RWPE1 (cell line): ENCODE data around the gene RDH8.
"Not testable (repeated sequence)": the region's sequence is repeated elsewhere in the genome, so short reads cannot be mapped to it uniquely, and the experiment has no call there.

Experiments used
- CTCF ChIA-PET: fragments of 350-600 bp; sonication (Branson Sonifier 250); formaldehyde crosslinking; extraction: SDS; loops from one replicate; lab custom pipeline; 2021; lab: Yijun Ruan, JAX
- POLR2A ChIA-PET: fragments of 400-600 bp; formaldehyde crosslinking; extraction: SDS; loops from one replicate; lab custom pipeline; 2020; ENCODE audit warnings: antibody characterized with exemption; ENCODE audit not compliant: low non-redundant PET; lab: Yijun Ruan, JAX
- DNase-seq: peaks from one replicate; pipeline ENCODE4 v3.0.0; 2012; ENCODE audit warnings: low spot score
- H3K27ac ChIP-seq: fragments of 450-650 bp; 2 replicates; pipeline ENCODE4 v1.5.1; 2017
- TF ChIP-seq, protein P1 (sequence below): fragments of 450-650 bp; conservative IDR thresholded peaks from 2 replicates; pipeline ENCODE4 v1.5.1; 2017; ENCODE audit warnings: low read depth, mild to moderate bottlenecking

RDH8 gene

DNA sequence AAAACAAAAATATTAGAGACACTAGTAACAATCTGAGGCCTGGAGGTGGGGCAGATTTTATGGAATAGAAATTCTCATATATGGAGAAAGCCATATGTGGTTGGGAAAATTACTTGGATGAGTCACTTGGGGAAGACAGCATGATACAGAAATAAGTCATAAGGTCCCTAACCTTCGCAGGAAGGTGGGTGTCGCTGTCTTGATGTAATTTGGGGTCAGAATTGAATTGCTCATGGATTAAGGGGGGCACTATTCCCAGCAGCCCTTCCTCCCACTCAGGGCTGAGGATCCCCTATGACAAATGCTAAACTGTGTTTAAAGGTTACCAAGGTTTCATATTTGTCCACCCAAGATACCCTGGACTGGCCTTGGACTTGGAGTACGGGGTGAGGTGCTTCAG, 5.0 kb downstream of the RDH8 start:
- POLR2A ChIA-PET = no interaction called here
- H3K27ac ChIP-seq = no peak overlapping the region; the same call in 1 of the 2 replicates
- TF ChIP-seq, protein P1, sequence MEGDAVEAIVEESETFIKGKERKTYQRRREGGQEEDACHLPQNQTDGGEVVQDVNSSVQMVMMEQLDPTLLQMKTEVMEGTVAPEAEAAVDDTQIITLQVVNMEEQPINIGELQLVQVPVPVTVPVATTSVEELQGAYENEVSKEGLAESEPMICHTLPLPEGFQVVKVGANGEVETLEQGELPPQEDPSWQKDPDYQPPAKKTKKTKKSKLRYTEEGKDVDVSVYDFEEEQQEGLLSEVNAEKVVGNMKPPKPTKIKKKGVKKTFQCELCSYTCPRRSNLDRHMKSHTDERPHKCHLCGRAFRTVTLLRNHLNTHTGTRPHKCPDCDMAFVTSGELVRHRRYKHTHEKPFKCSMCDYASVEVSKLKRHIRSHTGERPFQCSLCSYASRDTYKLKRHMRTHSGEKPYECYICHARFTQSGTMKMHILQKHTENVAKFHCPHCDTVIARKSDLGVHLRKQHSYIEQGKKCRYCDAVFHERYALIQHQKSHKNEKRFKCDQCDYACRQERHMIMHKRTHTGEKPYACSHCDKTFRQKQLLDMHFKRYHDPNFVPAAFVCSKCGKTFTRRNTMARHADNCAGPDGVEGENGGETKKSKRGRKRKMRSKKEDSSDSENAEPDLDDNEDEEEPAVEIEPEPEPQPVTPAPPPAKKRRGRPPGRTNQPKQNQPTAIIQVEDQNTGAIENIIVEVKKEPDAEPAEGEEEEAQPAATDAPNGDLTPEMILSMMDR = no peak
- peak; percentile 26 for DNase-seq
- CTCF ChIA-PET = interaction anchor here (0.6 kb wide), 1 partner anchor 80 kb away, joined by 3 read pairs; no protein-coding TSS in a partner anchor

DNA sequence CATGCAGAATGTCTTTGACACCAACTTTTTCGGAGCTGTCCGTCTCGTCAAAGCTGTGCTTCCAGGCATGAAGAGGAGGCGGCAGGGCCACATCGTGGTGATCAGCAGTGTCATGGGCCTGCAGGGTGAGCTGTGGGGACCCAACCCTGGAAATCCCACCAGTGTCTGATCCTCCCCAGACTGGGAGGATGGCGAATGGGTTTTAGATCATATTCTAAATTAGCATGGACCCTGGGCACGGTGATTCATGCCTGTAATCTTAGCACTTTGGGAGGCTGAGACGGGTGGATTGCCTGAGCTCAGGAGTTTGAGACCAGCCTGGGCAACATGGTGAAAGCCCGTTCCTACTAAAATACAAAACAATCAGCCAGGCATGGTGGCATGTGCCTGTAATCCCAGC, 5.5 kb downstream of the RDH8 start:
- ChIA-PET POLR2A (no interaction called here), CTCF (interaction anchor here (0.7 kb wide), 1 partner anchor 39 kb away, joined by 3 read pairs; no protein-coding TSS in a partner anchor)
- H3K27ac ChIP-seq = no peak overlapping the region; the same call in 1 of the 2 replicates
- DNase-seq = no peak
- TF ChIP-seq, protein P1 = no peak

DNA sequence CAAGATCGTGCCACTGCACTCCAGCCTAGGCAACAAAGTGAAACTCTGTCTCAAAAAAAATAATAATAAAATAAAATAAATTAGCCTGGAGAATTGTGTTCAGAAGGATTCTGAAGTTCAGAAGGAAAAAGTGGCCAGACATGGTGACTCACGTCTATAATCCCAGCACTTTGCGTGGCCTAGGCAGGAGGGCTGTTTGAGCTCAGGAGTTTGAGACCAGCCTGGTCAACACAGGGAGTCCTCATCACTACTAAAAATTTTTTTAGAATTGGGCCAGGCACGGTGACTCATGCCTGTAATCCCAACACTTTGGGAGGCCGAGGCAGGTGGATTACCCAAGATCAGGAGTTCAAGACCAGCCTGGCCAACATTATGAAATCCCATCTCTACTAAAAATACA, 6.0 kb downstream of the RDH8 start:
- TF ChIP-seq, protein P1 = no peak
- ChIA-PET POLR2A (no interaction called here), CTCF (interaction anchor here (0.7 kb wide), 2 partner anchors 38 to 79 kb away, joined by 3 read pairs; no protein-coding TSS in a partner anchor)
- no peak overlapping the region; the same call in 1 of the 2 replicates for H3K27ac ChIP-seq
- no peak for DNase-seq

DNA sequence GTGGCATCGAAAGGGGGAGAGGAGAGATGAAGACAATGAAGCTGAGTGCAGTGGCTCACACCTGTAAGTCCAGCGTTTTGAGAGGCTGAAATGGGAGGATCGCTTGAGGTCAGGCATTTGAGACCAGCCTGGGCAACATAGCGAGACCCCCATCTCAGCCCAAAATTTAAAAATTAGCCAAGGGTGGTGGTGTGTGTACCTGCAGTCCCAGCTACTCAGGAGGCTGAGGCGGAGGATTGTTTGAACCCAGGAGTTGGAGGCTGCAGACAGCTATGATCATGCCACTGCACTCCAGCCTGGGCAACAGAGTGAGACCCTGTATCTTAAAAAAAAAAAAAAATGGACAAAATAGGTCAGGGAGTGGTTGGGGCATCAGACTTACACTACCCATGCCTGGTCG, 7.6 kb downstream of the RDH8 start:
- TF ChIP-seq, protein P1 = no peak
- POLR2A ChIA-PET = no interaction called here
- CTCF ChIA-PET = interaction anchor here (0.7 kb wide), 1 partner anchor 17 kb away, joined by 3 read pairs; no protein-coding TSS in a partner anchor
- no peak overlapping the region for H3K27ac ChIP-seq
- no peak for DNase-seq

DNA sequence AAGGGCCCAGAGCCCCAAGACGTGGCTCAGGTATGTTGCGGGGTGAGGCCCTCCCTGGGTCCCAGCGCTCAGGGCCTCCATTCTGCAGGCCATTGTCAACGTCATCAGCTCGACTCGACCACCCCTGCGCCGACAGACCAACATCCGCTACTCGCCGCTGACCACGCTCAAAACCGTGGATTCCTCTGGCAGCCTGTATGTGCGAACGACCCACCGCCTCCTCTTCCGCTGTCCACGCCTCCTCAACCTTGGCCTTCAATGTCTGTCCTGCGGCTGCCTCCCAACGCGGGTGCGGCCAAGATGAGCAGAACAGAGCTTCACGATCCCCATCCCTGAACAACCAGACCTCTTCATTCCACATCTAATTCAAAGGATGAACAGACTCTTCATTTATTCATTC, 8.2 kb downstream of the RDH8 start:
- H3K27ac ChIP-seq = no peak overlapping the region
- ChIA-PET POLR2A (no interaction called here), CTCF (interaction anchor here (1.0 kb wide), 1 partner anchor 90 kb away, joined by 4 read pairs; no protein-coding TSS in a partner anchor)
- DNase-seq = no peak
- TF ChIP-seq, protein P1 = no peak

DNA sequence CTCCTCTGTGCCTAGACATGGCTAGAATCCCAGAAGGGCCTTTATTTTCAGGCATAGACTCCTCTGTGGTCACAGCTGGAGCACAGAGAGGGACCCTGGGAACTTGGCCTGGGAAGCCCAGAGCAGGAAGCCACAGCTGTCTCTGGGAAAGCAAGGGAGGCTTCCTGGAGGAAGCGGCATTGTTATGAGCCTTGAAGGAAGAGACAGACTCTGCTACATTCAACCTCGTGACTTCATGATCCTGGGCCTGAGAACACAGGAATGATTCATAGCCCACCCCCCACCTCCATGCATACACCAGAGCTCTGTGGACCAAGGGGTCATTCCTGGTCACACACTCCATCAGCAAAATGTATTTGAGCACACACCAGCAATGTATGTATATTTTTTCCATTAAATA, 8.6 kb downstream of the RDH8 start:
- no peak for DNase-seq
- no peak overlapping the region for H3K27ac ChIP-seq
- POLR2A ChIA-PET = no interaction called here
- CTCF ChIA-PET = interaction anchor here (1.0 kb wide), 1 partner anchor 91 kb away, joined by 4 read pairs; no protein-coding TSS in a partner anchor
- TF ChIP-seq, protein P1 = no peak

DNA sequence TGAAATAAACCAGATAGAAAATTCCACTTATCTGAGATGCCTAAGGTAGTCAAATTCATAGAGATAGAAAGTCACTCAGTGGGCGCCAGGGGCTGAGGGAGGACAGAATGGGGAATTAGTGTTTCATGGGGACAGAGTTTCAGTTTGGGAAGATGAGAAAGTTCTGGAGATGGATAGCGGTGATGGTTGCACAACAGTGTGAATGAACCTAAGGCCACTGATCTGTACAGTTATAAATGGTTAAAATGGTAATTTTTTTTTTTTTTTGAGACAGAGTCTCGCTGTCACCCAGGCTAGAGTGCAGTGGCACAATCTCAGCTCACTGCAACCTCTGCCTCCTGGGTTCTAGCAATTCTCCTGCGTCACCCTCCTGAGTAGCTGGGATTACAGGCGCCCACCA, 9.8 kb downstream of the RDH8 start:
- CTCF ChIA-PET = interaction anchor here (0.7 kb wide), 1 partner anchor 18 kb away, joined by 3 read pairs; no protein-coding TSS in a partner anchor
- POLR2A ChIA-PET = interaction anchor here (0.6 kb wide), 1 partner anchor 34 kb away, joined by 6 read pairs; no protein-coding TSS in a partner anchor
- H3K27ac ChIP-seq = not testable (repeated sequence)

More for the DNA sequence above, 9.8 kb downstream of the RDH8 start:
- not testable (repeated sequence) for DNase-seq
